Posterior cingulate gyrus (tissue), 11 donors: ENCODE measurements around the gene SLC7A8.

Source experiments
- DNase-seq, 10 donors: peaks; one replicate each; pipeline versions ENCODE4 v3.0.0 to v3.0.0-alpha.2; 2020 to 2021; ENCODE audit warnings: mixed read lengths in 3 of 10
- intact Hi-C: fragments of 100-400 bp; cut with DNase I; formaldehyde crosslinking; loops from one replicate; pipeline ENCODE4 v1.15.1; 2023

SLC7A8 gene

GRCh38 chr14:23101986-23102625 is 81.4 kb downstream of the SLC7A8 start:
- intact Hi-C loops, result no loop called here
- no peak for DNase-seq

- intact Hi-C loops, result no loop called here
- no peak for DNase-seq
Measured at GRCh38 chr14:23101213-23101970, 82.1 kb downstream of the SLC7A8 start.

- intact Hi-C loops, result no loop called here
- DNase-seq, result no peak
Measured at GRCh38 chr14:23099212-23099861, 84.1 kb downstream of the SLC7A8 start.

- intact Hi-C loops, result no loop called here
Measured at GRCh38 chr14:23097786-23098185, 85.7 kb downstream of the SLC7A8 start.

GRCh38 chr14:23095196-23096108 is 88.0 kb downstream of the SLC7A8 start, which contains the start of gene C14orf119:
C14orf119 (plus strand) TSS chr14:23095505; CDS start chr14:23097659, 2,154 bp downstream.
- intact Hi-C loops, result no loop called here
- peak; percentile 99 to 100 (median 99) for DNase-seq

More at GRCh38 chr14:23097786-23098185, 85.7 kb downstream of the SLC7A8 start:
- DNase-seq, result no peak

- peak in 8 of 10 donors; percentile 53 to 89 (median 66) for DNase-seq
- intact Hi-C loops, result no loop called here
Measured at GRCh38 chr14:23094666-23095195, 88.7 kb downstream of the SLC7A8 start, which contains the start of gene ACIN1. ACIN1 (minus strand) TSS chr14:23095136; CDS start chr14:23095112, 24 bp downstream.

- intact Hi-C loops, result no loop called here
- DNase-seq, result peak in 1 of 10 donors; percentile 87
Measured at GRCh38 chr14:23093991-23094665, 89.3 kb downstream of the SLC7A8 start.

- no peak for DNase-seq
- intact Hi-C loops, result no loop called here
Measured at GRCh38 chr14:23093526-23093925, 89.9 kb downstream of the SLC7A8 start.

- intact Hi-C loops, result no loop called here
Measured at GRCh38 chr14:23093104-23093503, 90.4 kb downstream of the SLC7A8 start.

GRCh38 chr14:23091294-23092225 is 91.9 kb downstream of the SLC7A8 start:
- DNase-seq, result no peak
- intact Hi-C loops, result no loop called here

More at GRCh38 chr14:23093104-23093503, 90.4 kb downstream of the SLC7A8 start:
- DNase-seq, result no peak

GRCh38 chr14:23090254-23090636 is 93.2 kb downstream of the SLC7A8 start:
- no peak for DNase-seq
- intact Hi-C loops, result no loop called here

- peak in 1 of 10 donors; percentile 35 for DNase-seq
- intact Hi-C loops, result no loop called here
Measured at GRCh38 chr14:23089498-23090253, 93.8 kb downstream of the SLC7A8 start.

- intact Hi-C loops, result no loop called here
- DNase-seq, result no peak
Measured at GRCh38 chr14:23086565-23086964, 96.9 kb downstream of the SLC7A8 start.

- DNase-seq, result no peak
- intact Hi-C loops, result no loop called here
Measured at GRCh38 chr14:23085458-23085857, 98.0 kb downstream of the SLC7A8 start.

- intact Hi-C loops, result no loop called here
Measured at GRCh38 chr14:23080474-23080873, 103.0 kb downstream of the SLC7A8 start.

GRCh38 chr14:23079716-23080115 is 103.7 kb downstream of the SLC7A8 start:
- no peak for DNase-seq
- intact Hi-C loops, result no loop called here

More at GRCh38 chr14:23080474-23080873, 103.0 kb downstream of the SLC7A8 start:
- no peak for DNase-seq

GRCh38 chr14:23078692-23079116 is 104.8 kb downstream of the SLC7A8 start:
- intact Hi-C loops, result no loop called here
- no peak for DNase-seq
